Measurements from ENCODE around the gene CITED2.

Gene CITED2

DNA sequence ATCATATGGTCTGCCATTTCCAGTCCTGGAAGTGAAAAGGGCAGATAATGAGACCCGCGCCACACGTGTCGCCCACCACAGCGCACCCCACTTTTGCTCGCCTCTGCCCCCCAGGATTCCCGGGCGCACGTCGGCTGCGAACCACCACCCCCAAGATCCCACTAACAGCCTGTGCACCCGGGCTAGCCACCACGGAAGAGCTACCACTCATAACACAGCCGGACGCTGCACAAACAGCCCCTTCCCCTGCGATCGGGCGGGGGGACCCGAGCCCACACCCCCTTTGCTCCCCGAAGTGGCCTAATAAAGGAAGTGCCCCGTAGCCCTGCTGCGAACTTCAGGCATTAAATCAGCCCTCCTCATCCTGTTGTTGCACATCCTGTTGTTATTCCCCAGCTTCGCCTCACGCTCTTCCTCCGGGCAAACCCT, 506 bp downstream of the CITED2 start:
- Histone ChIP-seq H3K27ac (ENCODE audit: low read depth, low read length) (peak overlapping the region; percentile 94), H3K4me3 (ENCODE audit: low read depth in 1 of 5, low read length in 5 of 5) (peak overlapping the region; percentile 84 to 100 (median 94)), H3K4me1 (ENCODE audit: control insufficient read depth in 5 of 5, insufficient read depth in 5 of 5, low read length in 5 of 5) (peaks cover 5 to 45% (median 43%) of the 10 kb centered on the region in 5 donors), H3K27me3 (ENCODE audit: control insufficient read depth in 5 of 5, insufficient read depth in 4 of 5, low read length in 5 of 5) (no peaks in the 10 kb centered on the region), H3K9ac (ENCODE audit: low read length in 5 of 5) (peak overlapping the region; percentile 74 to 95 (median 80)), H3K36me3 (ENCODE audit: control insufficient read depth in 5 of 5, insufficient read depth in 5 of 5, low read length in 5 of 5) (peaks cover 6 to 14% (median 11%) of the 10 kb centered on the region in 5 donors), H3K9me3 (ENCODE audit: control insufficient read depth in 5 of 5, low read length in 5 of 5) (no peaks in the 10 kb centered on the region)

DNA sequence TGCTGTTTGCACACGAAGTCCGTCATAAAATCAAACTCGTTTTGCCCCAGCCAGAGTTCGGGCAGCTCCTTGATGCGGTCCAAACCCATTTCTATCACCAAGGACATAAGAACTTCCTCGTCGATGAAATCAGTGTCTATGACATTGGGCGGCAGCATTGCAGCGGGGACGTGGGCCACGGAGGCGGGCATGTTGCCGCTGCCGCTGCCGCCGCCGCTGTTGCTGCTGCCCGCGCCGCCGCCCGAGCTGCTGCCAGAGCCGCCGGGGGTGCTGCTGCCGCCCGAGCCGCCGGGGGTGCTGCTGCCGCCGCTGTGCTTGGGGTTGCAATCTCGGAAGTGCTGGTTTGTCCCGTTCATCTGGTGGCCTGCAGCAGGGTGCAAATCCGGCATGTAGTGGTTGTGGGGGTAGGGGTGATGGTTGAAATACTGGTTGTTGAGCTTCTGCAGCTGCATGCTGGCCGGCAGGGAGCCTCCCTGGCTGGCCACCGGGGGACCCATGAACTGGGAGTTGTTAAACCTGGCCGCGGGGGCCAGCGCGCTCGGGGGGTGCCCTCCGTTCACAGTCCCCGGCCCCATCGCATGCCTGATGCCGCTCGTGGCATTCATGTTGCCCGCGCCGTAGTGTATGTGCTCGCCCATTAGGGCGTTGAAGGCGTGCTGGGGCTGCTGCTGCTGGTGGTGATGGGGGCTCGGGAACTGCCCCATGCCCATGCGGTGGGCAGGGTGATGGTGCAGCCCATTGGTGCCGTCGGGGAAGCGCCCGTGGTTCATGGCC, 1.1 kb downstream of the CITED2 start:
- Histone ChIP-seq H3K9ac (ENCODE audit: low read length in 5 of 5) (peak overlapping the region; percentile 74 to 95 (median 88)), H3K27ac (ENCODE audit: low read depth, low read length) (peak overlapping the region; percentile 94), H3K27me3 (ENCODE audit: control insufficient read depth in 5 of 5, insufficient read depth in 4 of 5, low read length in 5 of 5) (no peaks in the 10 kb centered on the region), H3K4me3 (ENCODE audit: low read depth in 1 of 5, low read length in 5 of 5) (peak overlapping the region; percentile 89 to 100 (median 96)), H3K4me1 (ENCODE audit: control insufficient read depth in 5 of 5, insufficient read depth in 5 of 5, low read length in 5 of 5) (peaks cover 5 to 49% (median 45%) of the 10 kb centered on the region in 5 donors), H3K36me3 (ENCODE audit: control insufficient read depth in 5 of 5, insufficient read depth in 5 of 5, low read length in 5 of 5) (peaks cover 6 to 14% (median 11%) of the 10 kb centered on the region in 5 donors), H3K9me3 (ENCODE audit: control insufficient read depth in 5 of 5, low read length in 5 of 5) (no peaks in the 10 kb centered on the region)

- peaks cover 4 to 55% (median 45%) of the 10 kb centered on the region in 5 donors for H3K4me1 ChIP-seq (ENCODE audit: control insufficient read depth in 5 of 5, insufficient read depth in 5 of 5, low read length in 5 of 5)
- H3K36me3 ChIP-seq (ENCODE audit: control insufficient read depth in 5 of 5, insufficient read depth in 5 of 5, low read length in 5 of 5): peaks cover 6 to 14% (median 11%) of the 10 kb centered on the region in 5 donors
- peak overlapping the region; percentile 89 to 100 (median 96) for H3K4me3 ChIP-seq (ENCODE audit: low read depth in 1 of 5, low read length in 5 of 5)
- no peaks in the 10 kb centered on the region for H3K9me3 ChIP-seq (ENCODE audit: control insufficient read depth in 5 of 5, low read length in 5 of 5)
- H3K9ac ChIP-seq (ENCODE audit: low read length in 5 of 5): peak overlapping the region; percentile 49 to 92 (median 80)
- H3K27me3 ChIP-seq (ENCODE audit: control insufficient read depth in 5 of 5, insufficient read depth in 4 of 5, low read length in 5 of 5): no peaks in the 10 kb centered on the region
- peak overlapping the region; percentile 94 for H3K27ac ChIP-seq (ENCODE audit: low read depth, low read length)
These were observed 1.9 kb downstream of the CITED2 start for GRCh38 chr6:139372326-139373153.

DNA sequence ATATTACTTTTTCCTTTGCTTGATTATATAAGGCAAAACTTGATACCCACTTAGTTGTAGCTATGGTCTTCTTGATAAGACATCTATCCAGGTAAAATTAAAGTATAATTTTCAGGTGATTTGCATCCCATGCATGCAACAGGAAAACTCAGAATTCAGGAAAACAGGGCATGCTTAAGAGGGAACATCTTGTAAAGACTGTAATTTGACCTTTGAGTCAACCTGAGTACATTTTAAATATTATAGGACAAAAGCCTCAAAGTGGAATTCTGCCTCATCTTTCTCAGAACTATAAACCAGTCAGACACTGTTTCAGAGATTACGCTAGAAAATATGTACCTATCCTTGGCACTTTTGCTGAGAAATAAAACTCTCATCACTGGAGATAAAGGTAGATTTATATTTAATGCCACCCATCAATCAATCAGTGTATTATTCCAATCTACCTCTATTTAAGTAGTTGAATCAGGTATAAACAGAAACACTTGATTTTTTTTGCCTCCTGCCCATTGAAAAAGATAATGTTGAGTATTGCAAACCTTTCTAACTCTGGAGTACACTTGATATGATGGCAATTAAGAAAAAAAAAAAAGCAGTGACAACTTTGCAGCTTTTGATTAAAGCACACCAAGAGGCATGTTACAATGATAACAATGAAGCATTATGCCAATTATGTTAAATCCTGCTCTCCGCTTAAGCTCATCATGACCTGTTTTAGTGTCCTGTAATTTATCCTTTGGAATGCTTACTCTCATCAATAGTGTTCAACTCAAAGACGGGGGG, 2.8 kb downstream of the CITED2 start:
- peak overlapping the region; percentile 89 to 100 (median 96) for H3K4me3 ChIP-seq (ENCODE audit: low read depth in 1 of 5, low read length in 5 of 5)
- H3K27ac ChIP-seq (ENCODE audit: low read depth, low read length): peak overlapping the region; percentile 94
- H3K36me3 ChIP-seq (ENCODE audit: control insufficient read depth in 5 of 5, insufficient read depth in 5 of 5, low read length in 5 of 5): peaks cover 6 to 14% (median 11%) of the 10 kb centered on the region in 5 donors
- H3K4me1 ChIP-seq (ENCODE audit: control insufficient read depth in 5 of 5, insufficient read depth in 5 of 5, low read length in 5 of 5): peaks cover 3 to 52% (median 43%) of the 10 kb centered on the region in 5 donors
- no peaks in the 10 kb centered on the region for H3K27me3 ChIP-seq (ENCODE audit: control insufficient read depth in 5 of 5, insufficient read depth in 4 of 5, low read length in 5 of 5)
- H3K9ac ChIP-seq (ENCODE audit: low read length in 5 of 5): peak overlapping the region; percentile 49 to 73 (median 69)
- no peaks in the 10 kb centered on the region for H3K9me3 ChIP-seq (ENCODE audit: control insufficient read depth in 5 of 5, low read length in 5 of 5)

GRCh38 chr6:139370999-139371345, 3.5 kb downstream of the CITED2 start:
- Histone ChIP-seq H3K9me3 (ENCODE audit: control insufficient read depth in 5 of 5, low read length in 5 of 5) (no peaks in the 10 kb centered on the region), H3K9ac (ENCODE audit: low read length in 5 of 5) (peak overlapping the region in 4 of 5 donors; percentile 35 to 72 (median 59)), H3K36me3 (ENCODE audit: control insufficient read depth in 5 of 5, insufficient read depth in 5 of 5, low read length in 5 of 5) (peaks cover 6 to 14% (median 11%) of the 10 kb centered on the region in 5 donors), H3K27me3 (ENCODE audit: control insufficient read depth in 5 of 5, insufficient read depth in 4 of 5, low read length in 5 of 5) (no peaks in the 10 kb centered on the region), H3K27ac (ENCODE audit: low read depth, low read length) (peak overlapping the region; percentile 94), H3K4me3 (ENCODE audit: low read depth in 1 of 5, low read length in 5 of 5) (peak overlapping the region; percentile 89 to 100 (median 96)), H3K4me1 (ENCODE audit: control insufficient read depth in 5 of 5, insufficient read depth in 5 of 5, low read length in 5 of 5) (peaks cover 3 to 46% (median 37%) of the 10 kb centered on the region in 5 donors)

DNA sequence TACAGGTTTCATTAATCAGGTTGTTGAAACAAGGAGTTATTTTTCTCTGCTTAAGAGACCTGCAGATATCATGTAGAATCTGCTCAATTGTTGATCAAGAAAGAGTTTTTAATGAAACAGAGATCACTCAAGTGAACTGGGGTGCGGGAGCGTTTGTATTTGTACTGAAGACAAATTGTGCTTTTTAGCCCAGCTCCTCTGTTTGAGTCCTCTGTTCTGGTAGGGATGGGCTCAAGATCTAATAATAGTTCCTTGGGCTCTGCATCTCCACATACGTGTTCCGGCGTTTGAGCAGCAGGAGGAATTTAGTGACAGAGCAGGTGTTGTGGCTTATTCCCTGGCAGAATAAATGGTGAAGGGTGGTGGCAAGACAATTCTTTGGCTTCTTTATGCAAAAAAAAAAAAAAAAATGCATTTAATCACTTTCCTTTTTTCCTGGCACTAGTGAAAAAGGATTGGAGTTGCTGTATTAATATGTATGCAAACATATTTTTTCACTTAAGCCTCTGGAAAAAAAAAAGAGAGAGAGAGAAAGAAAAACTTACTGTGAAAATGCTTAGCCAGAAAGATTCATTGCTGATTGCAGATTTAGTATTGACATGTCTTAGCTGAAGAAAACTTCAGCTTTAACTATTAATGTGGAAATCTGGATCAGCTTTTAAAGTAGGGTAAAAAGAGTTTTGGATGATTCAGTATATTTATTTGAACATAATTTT, 4.0 kb downstream of the CITED2 start:
- Histone ChIP-seq H3K9ac (ENCODE audit: low read length in 5 of 5) (peak overlapping the region in 4 of 5 donors; percentile 32 to 72 (median 56)), H3K9me3 (ENCODE audit: control insufficient read depth in 5 of 5, low read length in 5 of 5) (no peaks in the 10 kb centered on the region), H3K4me3 (ENCODE audit: low read depth in 1 of 5, low read length in 5 of 5) (peak overlapping the region; percentile 49 to 98 (median 94)), H3K36me3 (ENCODE audit: control insufficient read depth in 5 of 5, insufficient read depth in 5 of 5, low read length in 5 of 5) (peaks cover 6 to 14% (median 11%) of the 10 kb centered on the region in 5 donors), H3K4me1 (ENCODE audit: control insufficient read depth in 5 of 5, insufficient read depth in 5 of 5, low read length in 5 of 5) (peaks cover 3 to 44% (median 33%) of the 10 kb centered on the region in 5 donors), H3K27ac (ENCODE audit: low read depth, low read length) (peak overlapping the region; percentile 94), H3K27me3 (ENCODE audit: control insufficient read depth in 5 of 5, insufficient read depth in 4 of 5, low read length in 5 of 5) (no peaks in the 10 kb centered on the region)

- H3K27me3 ChIP-seq (ENCODE audit: control insufficient read depth in 5 of 5, insufficient read depth in 4 of 5, low read length in 5 of 5): no peaks in the 10 kb centered on the region
- H3K9ac ChIP-seq (ENCODE audit: low read length in 5 of 5): peak overlapping the region in 2 of 5 donors; percentile 43 to 69
- H3K27ac ChIP-seq (ENCODE audit: low read depth, low read length): peak overlapping the region; percentile 94
- H3K9me3 ChIP-seq (ENCODE audit: control insufficient read depth in 5 of 5, low read length in 5 of 5): no peaks in the 10 kb centered on the region
- H3K4me1 ChIP-seq (ENCODE audit: control insufficient read depth in 5 of 5, insufficient read depth in 5 of 5, low read length in 5 of 5): peaks cover 3 to 44% (median 33%) of the 10 kb centered on the region in 5 donors
- H3K36me3 ChIP-seq (ENCODE audit: control insufficient read depth in 5 of 5, insufficient read depth in 5 of 5, low read length in 5 of 5): peaks cover 6 to 14% (median 11%) of the 10 kb centered on the region in 5 donors
- peak overlapping the region; percentile 42 to 96 (median 89) for H3K4me3 ChIP-seq (ENCODE audit: low read depth in 1 of 5, low read length in 5 of 5)
These were observed 4.7 kb downstream of the CITED2 start for GRCh38 chr6:139369568-139370282.

DNA sequence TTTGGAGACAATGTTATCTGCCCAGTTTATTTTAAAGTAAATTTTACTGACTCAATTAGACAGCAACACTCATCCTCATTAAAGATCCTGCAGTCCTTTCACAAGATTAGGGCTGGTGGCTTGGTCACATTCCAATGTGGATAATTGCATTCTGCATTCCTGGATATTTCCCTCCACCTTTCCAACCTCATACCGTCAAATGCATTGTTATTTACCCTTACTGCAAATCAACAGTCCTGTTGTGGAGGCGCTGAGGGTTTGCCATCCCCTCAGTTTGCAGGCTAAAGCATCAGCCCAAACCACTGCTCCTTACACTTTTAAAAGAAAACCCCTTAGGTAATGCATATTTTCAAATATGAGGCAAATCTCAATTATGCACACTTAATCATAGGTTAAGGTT, 5.4 kb downstream of the CITED2 start:
- H3K9ac ChIP-seq (ENCODE audit: low read length in 5 of 5): no peak overlapping the region
- H3K36me3 ChIP-seq (ENCODE audit: control insufficient read depth in 5 of 5, insufficient read depth in 5 of 5, low read length in 5 of 5): peaks cover 6 to 14% (median 11%) of the 10 kb centered on the region in 5 donors
- H3K4me1 ChIP-seq (ENCODE audit: control insufficient read depth in 5 of 5, insufficient read depth in 5 of 5, low read length in 5 of 5): peaks cover 3 to 44% (median 33%) of the 10 kb centered on the region in 5 donors
- H3K4me3 ChIP-seq (ENCODE audit: low read depth in 1 of 5, low read length in 5 of 5): no peak overlapping the region
- no peak overlapping the region for H3K27ac ChIP-seq (ENCODE audit: low read depth, low read length)
- no peaks in the 10 kb centered on the region for H3K27me3 ChIP-seq (ENCODE audit: control insufficient read depth in 5 of 5, insufficient read depth in 4 of 5, low read length in 5 of 5)
- H3K9me3 ChIP-seq (ENCODE audit: control insufficient read depth in 5 of 5, low read length in 5 of 5): no peaks in the 10 kb centered on the region

Data from subcutaneous abdominal adipose tissue (tissue), 5 donors.